Fibroblast of mammary gland (primary cell): ENCODE data around the gene NTM.
A peak's percentile ranks its signal among the peaks of the same experiment; 100 is the strongest.

Experiments
- DNase-seq: peaks from one replicate; pipeline ENCODE4 v3.0.0-alpha.2; 2010; ENCODE audit warnings: low read depth
- H3K4me3 ChIP-seq: 2 replicates; pipeline ENCODE4 v1.5.1; 2011; ENCODE audit warnings: low read depth, mild to moderate bottlenecking, low read length, moderate library complexity; ENCODE audit not compliant: control insufficient read depth
- CTCF ChIP-seq: conservative IDR thresholded peaks from 2 replicates; pipeline ENCODE4 v1.5.1; 2011; ENCODE audit warnings: low read depth, low read length, inconsistent platforms; ENCODE audit not compliant: control insufficient read depth, insufficient read depth

Gene NTM

DNA sequence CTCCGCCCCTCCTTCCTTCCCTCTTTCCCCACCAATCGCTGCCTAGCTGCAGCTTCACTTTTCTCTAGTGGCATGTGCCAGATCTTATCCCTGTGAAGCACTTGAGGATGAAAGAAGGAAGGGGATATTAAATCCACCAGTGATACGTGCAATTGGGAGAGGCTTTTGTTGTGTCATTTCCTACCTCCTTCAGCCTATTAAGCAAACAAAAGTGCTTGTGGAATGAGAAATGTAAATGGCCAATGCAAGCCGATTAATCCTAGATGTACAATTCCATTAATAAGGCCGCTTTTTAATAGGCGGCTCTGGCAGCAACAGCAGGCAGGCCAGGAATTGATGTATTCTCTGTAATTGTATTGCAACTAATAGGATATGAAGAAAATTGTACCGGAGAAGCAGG is 23.3 kb downstream of the NTM start:
- DNase-seq, result no peak
- no peak overlapping the region for H3K4me3 ChIP-seq
- no peak for TF ChIP-seq CTCF

GRCh38 chr11:131397675-131398074 is 27.3 kb downstream of the NTM start:
- no peak for DNase-seq

GRCh38 chr11:131402040-131402439 is 31.6 kb downstream of the NTM start:
- DNase-seq, result no peak
- no peak overlapping the region for H3K4me3 ChIP-seq
- TF ChIP-seq CTCF, result no peak

More at GRCh38 chr11:131397675-131398074, 27.3 kb downstream of the NTM start:
- no peak for TF ChIP-seq CTCF
- no peak overlapping the region for H3K4me3 ChIP-seq

DNA sequence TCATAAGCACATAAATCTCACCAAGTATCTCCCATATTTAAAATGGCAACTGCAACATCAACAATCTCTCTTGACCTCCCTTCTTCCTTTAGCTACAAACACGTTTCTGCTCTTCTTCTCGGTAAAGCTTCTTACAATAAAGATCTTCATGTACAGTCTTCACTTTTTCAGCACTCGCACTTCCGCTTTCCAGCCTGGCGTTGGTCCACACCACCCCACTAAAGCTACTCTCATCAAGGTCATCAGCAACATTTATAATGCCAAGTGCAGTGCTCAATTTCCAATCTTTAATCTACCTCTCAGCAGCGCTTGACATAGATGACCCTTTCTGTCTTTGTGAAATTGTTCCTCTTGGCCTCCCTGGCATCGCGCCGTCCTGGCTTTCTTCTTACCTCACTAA is 33.6 kb downstream of the NTM start:
- no peak for TF ChIP-seq CTCF
- DNase-seq, result no peak

GRCh38 chr11:131408025-131408640 is 37.7 kb downstream of the NTM start:
- H3K4me3 ChIP-seq, result no peak overlapping the region
- peak; percentile 16 for DNase-seq
- peak; percentile 48 for TF ChIP-seq CTCF

More for the DNA sequence above, 33.6 kb downstream of the NTM start:
- H3K4me3 ChIP-seq, result no peak overlapping the region

GRCh38 chr11:131409345-131409744 is 38.9 kb downstream of the NTM start:
- no peak for DNase-seq
- no peak overlapping the region for H3K4me3 ChIP-seq
- TF ChIP-seq CTCF, result no peak

- no peak overlapping the region for H3K4me3 ChIP-seq
- TF ChIP-seq CTCF, result no peak
- no peak for DNase-seq
Measured at GRCh38 chr11:131411636-131412035, 41.2 kb downstream of the NTM start.
